Glutamatergic neuron (in vitro differentiated cells): ENCODE data around the gene ZNF417. TPM values are rescaled to one million over a fixed set of nuclear protein-coding genes. Genes with fewer than 3 reads are reported as not detected.
"Not testable (repeated sequence)": the region's sequence is repeated elsewhere in the genome, so short reads cannot be mapped to it uniquely, and the experiment has no call there.

Experiments used
- DNase-seq: peaks from one replicate; pipeline ENCODE4 v3.0.0; 2022
- H3K27ac Mint-ChIP-seq: one replicate; pipeline ENCODE4 v1.8.0; 2020; ENCODE audit warnings: mild to moderate bottlenecking, mixed read lengths, inconsistent platforms; ENCODE audit not compliant: unreplicated experiment
- H3K27me3 Mint-ChIP-seq: one replicate; pipeline ENCODE4 v1.8.0; 2020; ENCODE audit warnings: mild to moderate bottlenecking, moderate library complexity, mixed read lengths, inconsistent platforms; ENCODE audit not compliant: unreplicated experiment
- H3K36me3 Mint-ChIP-seq: one replicate; pipeline ENCODE4 v1.8.0; 2020; ENCODE audit warnings: mild to moderate bottlenecking, mixed read lengths, inconsistent platforms; ENCODE audit not compliant: unreplicated experiment
- H3K4me1 Mint-ChIP-seq: one replicate; pipeline ENCODE4 v1.8.0; 2020; ENCODE audit warnings: mild to moderate bottlenecking, low read depth, mixed read lengths, inconsistent platforms; ENCODE audit not compliant: unreplicated experiment
- H3K4me3 Mint-ChIP-seq: one replicate; pipeline ENCODE4 v1.8.0; 2020; ENCODE audit warnings: mild to moderate bottlenecking, mixed read lengths, inconsistent platforms; ENCODE audit not compliant: unreplicated experiment
- H3K9me3 Mint-ChIP-seq: one replicate; pipeline ENCODE4 v1.8.0; 2020; ENCODE audit warnings: mild to moderate bottlenecking, moderate library complexity, mixed read lengths, inconsistent platforms; ENCODE audit not compliant: unreplicated experiment
- CTCF ChIP-seq: fragments of 200-600 bp; sonication (generic); IDR thresholded peaks from one replicate; pipeline ENCODE4 v1.5.0; 2021; ENCODE audit not compliant: partially characterized antibody, unreplicated experiment
- long read RNA-seq: library from polyadenylated mRNA; unstranded; transcript quantifications from one replicate; pipeline ENCODE4 v2.0.0, GENCODE V29; 2020; ENCODE audit not compliant: unreplicated experiment
- total RNA-seq: library from RNA; stranded (reverse); fragmentation: NEBNext Ultra II Directional; extraction: Animal tissue kit (Norgen Biotek cat#: 25700); gene quantifications from one replicate; pipeline ENCODE4 v1.2.1, GENCODE V29; 2021; ENCODE audit not compliant: unreplicated experiment

Gene ZNF417
- 23.0 TPM for total RNA-seq
- long read RNA-seq, partial matches to known transcripts = 0 of 1 reads
- long read RNA-seq, other reads (novel, unspliced or antisense) = 1 of 1 reads

- H3K27me3 Mint-ChIP-seq, H3K4me1 Mint-ChIP-seq: not testable (repeated sequence)
- Mint-ChIP-seq H3K4me3 (peak within 1 kb of the TSS; percentile 92), H3K36me3 (peaks cover 17% of the 10 kb centered on the region), H3K9me3 (peaks cover 12% of the 10 kb centered on the region), H3K27ac (peak within 1 kb of the TSS; percentile 28)
- peak; percentile 86 for DNase-seq
These were observed at the start of gene ZNF417 for GRCh38 chr19:57916168-57916995. Gene ZNF417 (minus strand): TSS chr19:57916592. CDS start chr19:57916411, 181 bp downstream.

GRCh38 chr19:57964761-57965160 lies 48.4 kb upstream of the ZNF417 start:
- Mint-ChIP-seq H3K4me3 (no peak overlapping the region), H3K4me1 (no peaks in the 10 kb centered on the region), H3K36me3 (peaks cover 26% of the 10 kb centered on the region), H3K27ac (no peak overlapping the region), H3K27me3 (peaks cover 8% of the 10 kb centered on the region), H3K9me3 (peaks cover 13% of the 10 kb centered on the region)
- DNase-seq = no peak
- TF ChIP-seq CTCF = no peak

- Mint-ChIP-seq H3K4me1 (no peaks in the 10 kb centered on the region), H3K27ac (no peak overlapping the region), H3K27me3 (peaks cover 7% of the 10 kb centered on the region), H3K36me3 (peaks cover 23% of the 10 kb centered on the region), H3K9me3 (peaks cover 13% of the 10 kb centered on the region), H3K4me3 (no peak overlapping the region)
- DNase-seq = no peak
- no peak for TF ChIP-seq CTCF
These were observed 45.4 kb upstream of the ZNF417 start for GRCh38 chr19:57961785-57962184.

- Mint-ChIP-seq H3K27me3 (peaks cover 6% of the 10 kb centered on the region), H3K4me3 (no peak overlapping the region), H3K27ac (no peak overlapping the region), H3K4me1 (no peaks in the 10 kb centered on the region), H3K36me3 (peaks cover 23% of the 10 kb centered on the region), H3K9me3 (peaks cover 10% of the 10 kb centered on the region)
- no peak for DNase-seq
- no peak for TF ChIP-seq CTCF
These were observed 38.6 kb upstream of the ZNF417 start for GRCh38 chr19:57954996-57955395.

DNA sequence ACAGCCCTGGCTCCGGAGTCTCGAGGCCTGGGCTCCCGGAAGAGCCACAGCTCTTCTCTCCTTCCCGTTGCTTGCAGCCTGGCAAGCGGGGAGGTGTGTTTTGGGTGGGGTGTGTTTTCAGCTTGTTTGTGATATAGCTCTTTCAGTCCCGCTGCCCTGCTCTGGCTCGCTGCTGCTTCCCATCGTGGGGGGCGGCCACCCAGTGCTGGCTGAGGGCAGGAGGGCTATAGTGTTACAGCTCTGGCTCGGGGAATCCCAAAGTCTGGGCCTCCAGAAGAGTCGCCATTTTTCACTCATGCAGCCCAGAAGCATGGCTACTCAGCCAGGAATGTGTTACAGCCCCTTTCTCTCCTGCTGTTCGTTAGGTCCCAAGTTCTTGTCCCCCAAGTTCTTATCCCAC lies 33.3 kb upstream of the ZNF417 start:
- no peak for DNase-seq
- no peak overlapping the region for H3K4me3 Mint-ChIP-seq
- H3K4me1 Mint-ChIP-seq = peaks cover 8% of the 10 kb centered on the region
- H3K9me3 Mint-ChIP-seq = peaks cover 8% of the 10 kb centered on the region
- no peak overlapping the region for H3K27ac Mint-ChIP-seq
- H3K27me3 Mint-ChIP-seq = peaks cover 7% of the 10 kb centered on the region
- peaks cover 22% of the 10 kb centered on the region for H3K36me3 Mint-ChIP-seq
- TF ChIP-seq CTCF = no peak
